ENCODE measurements around the gene ASTL. TPM values are rescaled to one million over a fixed set of nuclear protein-coding genes. Genes with fewer than 3 reads are reported as not detected.

ASTL gene
- total RNA-seq, 4 donors from 2014 or later, result 0.34 TPM; not detected in 3

- TF ChIP-seq CTCF (IDR thresholded peaks at IDR 0.05; ENCODE audit: low read depth), result no peak
These were observed 14.2 kb upstream of the ASTL start for GRCh38 chr2:96152304-96153161.

DNA sequence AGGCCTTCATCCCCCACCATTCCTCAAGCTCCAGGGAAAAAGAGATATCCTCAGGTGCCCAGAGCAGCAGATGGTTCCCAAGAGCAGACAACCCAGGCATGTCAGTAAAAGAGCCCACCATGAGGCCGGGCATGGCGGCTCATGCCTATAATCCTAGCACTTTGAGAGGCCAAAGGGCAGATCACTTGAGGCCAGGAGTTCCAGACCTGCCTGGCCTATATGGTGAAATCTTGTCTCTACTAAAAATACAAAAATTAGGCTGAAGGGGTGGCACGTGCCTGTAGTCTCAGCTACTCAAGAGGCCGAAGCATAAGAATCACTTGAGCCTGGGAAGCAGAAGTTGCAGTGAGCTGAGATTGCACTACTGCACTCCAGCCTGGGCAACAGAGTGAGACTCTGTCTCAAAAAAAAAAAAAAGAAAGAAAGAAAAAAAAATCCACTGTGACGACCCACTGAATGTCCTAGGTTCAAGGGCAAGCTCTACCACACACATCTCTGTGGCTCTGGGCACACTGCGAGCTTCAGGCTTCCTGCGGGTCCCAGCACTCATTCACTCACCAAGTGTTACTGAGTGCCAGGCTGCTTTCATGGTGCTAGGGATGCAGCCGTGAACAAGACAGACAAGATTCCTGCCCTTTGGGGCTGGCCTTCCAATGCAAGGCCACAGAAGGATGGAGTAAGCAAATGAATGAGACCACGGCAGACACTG lies 13.4 kb upstream of the ASTL start:
- no peak for TF ChIP-seq CTCF (IDR thresholded peaks at IDR 0.05; ENCODE audit: low read depth)

GRCh38 chr2:96150791-96151594 lies 12.7 kb upstream of the ASTL start:
- TF ChIP-seq CTCF (IDR thresholded peaks at IDR 0.05; ENCODE audit: low read depth), result no peak

DNA sequence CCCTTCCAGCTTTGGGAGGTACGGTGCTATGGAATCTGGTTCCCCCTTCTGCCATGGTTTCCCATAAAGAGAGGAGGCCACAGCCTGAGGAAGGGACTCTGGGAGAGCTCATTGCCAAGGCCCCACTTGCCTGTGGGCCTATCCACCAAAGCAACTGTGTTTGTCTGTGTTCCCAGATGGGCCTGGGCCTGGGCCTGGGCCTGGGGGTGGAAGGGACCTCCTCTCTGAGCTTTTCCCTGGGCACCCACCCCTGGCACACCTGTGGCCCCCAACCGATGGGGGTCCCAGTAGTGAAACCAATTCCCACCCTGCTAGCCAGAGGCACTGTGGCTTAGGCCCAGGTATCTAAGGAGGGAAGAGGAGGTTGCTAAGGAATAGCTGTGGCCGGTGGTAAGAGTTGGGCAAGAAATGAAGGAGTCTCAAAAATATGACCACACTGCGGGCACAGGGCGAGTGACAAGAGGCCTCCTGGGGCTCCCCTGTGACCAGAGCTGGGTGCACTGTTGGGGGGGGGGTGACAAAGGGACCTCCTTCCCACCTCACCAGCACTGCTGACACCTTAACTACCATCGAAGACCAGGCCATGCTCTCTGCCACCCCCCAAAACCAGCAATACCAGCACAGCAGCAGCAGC lies 11.8 kb upstream of the ASTL start:
- TF ChIP-seq CTCF (IDR thresholded peaks at IDR 0.05; ENCODE audit: low read depth), result no peak

GRCh38 chr2:96148410-96149217 lies 10.3 kb upstream of the ASTL start:
- TF ChIP-seq CTCF (IDR thresholded peaks at IDR 0.05; ENCODE audit: low read depth), result no peak

GRCh38 chr2:96147593-96148201 lies 9.4 kb upstream of the ASTL start:
- TF ChIP-seq CTCF (IDR thresholded peaks at IDR 0.05; ENCODE audit: low read depth), result no peak

All from subcutaneous adipose tissue (tissue), 4 donors.